Breast epithelium (tissue), 3 donors: ENCODE data around the gene MAST4.

Experiments used
- CTCF ChIP-seq, 3 donors: fragments of 450-650 bp; IDR thresholded peaks; one replicate each; pipeline ENCODE4 v1.5.1; 2016 to 2017; ENCODE audit warnings: antibody characterized with exemption in 3 of 3, mild to moderate bottlenecking in 3 of 3, moderate library complexity in 3 of 3
- POLR2AphosphoS5 ChIP-seq, 3 donors: sonication (generic); formaldehyde crosslinking; IDR thresholded peaks; one replicate each; pipeline ENCODE4 v1.6.1; 2017; ENCODE audit warnings: antibody characterized with exemption in 3 of 3

- TF ChIP-seq POLR2AphosphoS5 (IDR thresholded peaks at IDR 0.05) (no peak), CTCF (IDR thresholded peaks at IDR 0.05) (no peak)
These were observed 547.4 kb downstream of the MAST4 start for GRCh38 chr5:67143549-67143948.
